HFF-Myc (cell line): ENCODE data around the gene STK39.
"Not testable (repeated sequence)": the region's sequence is repeated elsewhere in the genome, so short reads cannot be mapped to it uniquely, and the experiment has no call there.

Experiments
- DNase-seq: peaks from one replicate; pipeline ENCODE4 v3.0.0-alpha.2; 2011; ENCODE audit warnings: low read depth; ENCODE audit errors: extremely low read depth
- H3K4me3 ChIP-seq: replicated peaks from 2 replicates; pipeline ENCODE4 v1.5.1; 2011; ENCODE audit warnings: low read depth, mild to moderate bottlenecking, control low read depth, low read length
- CTCF ChIP-seq: IDR thresholded peaks from 2 replicates; pipeline ENCODE4 v1.5.1; 2012; ENCODE audit warnings: mild to moderate bottlenecking, low read depth, low read length, control low read depth; ENCODE audit errors: missing control alignments

STK39 gene

GRCh38 chr2:168047091-168047690, 200.2 kb downstream of the STK39 start:
- no peak for TF ChIP-seq CTCF

GRCh38 chr2:168044579-168044978, 202.8 kb downstream of the STK39 start:
- no peak overlapping the region for H3K4me3 ChIP-seq
- no peak for TF ChIP-seq CTCF
- DNase-seq: no peak

More at GRCh38 chr2:168047091-168047690, 200.2 kb downstream of the STK39 start:
- H3K4me3 ChIP-seq: no peak overlapping the region
- DNase-seq: no peak

- H3K4me3 ChIP-seq: no peak overlapping the region
- no peak for TF ChIP-seq CTCF
- no peak for DNase-seq
Observed at GRCh38 chr2:168044176-168044575, 203.2 kb downstream of the STK39 start.

- H3K4me3 ChIP-seq, DNase-seq: not testable (repeated sequence)
Observed at GRCh38 chr2:168042127-168042824, 205.1 kb downstream of the STK39 start.

GRCh38 chr2:168039881-168040280, 207.5 kb downstream of the STK39 start:
- no peak for DNase-seq
- no peak for TF ChIP-seq CTCF
- H3K4me3 ChIP-seq: no peak overlapping the region

- DNase-seq: no peak
- TF ChIP-seq CTCF: no peak
- H3K4me3 ChIP-seq: no peak overlapping the region
Observed at GRCh38 chr2:168037778-168038177, 209.6 kb downstream of the STK39 start.

GRCh38 chr2:168035458-168035857, 211.9 kb downstream of the STK39 start:
- no peak for TF ChIP-seq CTCF
- H3K4me3 ChIP-seq: no peak overlapping the region
- DNase-seq: no peak
